Lung (tissue), 12 donors: ENCODE results near the gene SSX2IP. TPM values are rescaled to one million over a fixed set of nuclear protein-coding genes. Genes with fewer than 3 reads are reported as not detected.

Source experiments
- ATAC-seq: fragments of 200-7000 bp; cut with Tn5 transposase; one replicate; pipeline ENCODE4 v1.9.1; 2020; ENCODE audit warnings: moderate number of reproducible peaks; ENCODE audit not compliant: insufficient read depth, low FRiP score
- DNase-seq, 3 donors: peaks; one replicate each; pipeline ENCODE4 v3.0.0-alpha.2; 2013 to 2017
- H3K27ac ChIP-seq, 2 donors: one replicate each; pipeline ENCODE4 v1.5.1; 2013; ENCODE audit warnings: mild to moderate bottlenecking in 2 of 2, moderate library complexity in 2 of 2, control low read depth in 1 of 2, inconsistent platforms in 1 of 2, low read depth in 1 of 2, low read length in 1 of 2
- H3K27me3 ChIP-seq, 3 donors: one replicate each; pipeline ENCODE4 v1.5.1; 2013; ENCODE audit warnings: low read length in 2 of 3; ENCODE audit not compliant: control insufficient read depth in 3 of 3, insufficient read depth in 3 of 3
- H3K36me3 ChIP-seq, 4 donors: one replicate each; pipeline ENCODE4 v1.5.1; 2013; ENCODE audit warnings: low read length in 4 of 4, mild to moderate bottlenecking in 1 of 4, moderate library complexity in 1 of 4; ENCODE audit not compliant: control insufficient read depth in 4 of 4, insufficient read depth in 4 of 4
- H3K4me1 ChIP-seq, 5 donors: one replicate each; pipeline ENCODE4 v1.5.1; 2013; ENCODE audit warnings: low read length in 5 of 5, mild to moderate bottlenecking in 2 of 5, moderate library complexity in 1 of 5; ENCODE audit not compliant: control insufficient read depth in 5 of 5, insufficient read depth in 5 of 5
- H3K4me3 ChIP-seq: one replicate; pipeline ENCODE4 v1.5.1; 2013; ENCODE audit warnings: mild to moderate bottlenecking, control low read depth, moderate library complexity
- H3K9ac ChIP-seq, 2 donors: one replicate each; pipeline ENCODE4 v1.5.1; 2013; ENCODE audit warnings: low read length in 2 of 2, control low read depth in 1 of 2; ENCODE audit not compliant: insufficient read depth in 1 of 2
- H3K9me3 ChIP-seq, 4 donors: one replicate each; pipeline ENCODE4 v1.5.1; 2013; ENCODE audit warnings: low read length in 3 of 4, mild to moderate bottlenecking in 1 of 4, moderate library complexity in 1 of 4; ENCODE audit not compliant: control insufficient read depth in 4 of 4, insufficient read depth in 3 of 4
- WGBS, 2 donors: extraction: QIAGEN DNeasy Blood & Tissue Kit; methylation state at CpG; one replicate each; pipeline ENCODE4 v1.1.7; 2013; 5-methylcytosine and 5-hydroxymethylcytosine counted together
- polyA plus RNA-seq, 2 donors: library from polyadenylated mRNA; stranded (reverse); fragments of 200-250 nt; gene quantifications; one replicate each; pipeline ENCODE4 v1.2.1, GENCODE V29; 2013
- total RNA-seq, 2 donors: library from RNA; depleted of rRNA in 1 of 2; stranded (reverse); fragments of >200 nt in 1 of 2; gene quantifications; one replicate each; pipeline ENCODE4 v1.2.1, GENCODE V29; 2014 to 2021
- TF ChIP-seq, protein P1 (sequence below): IDR thresholded peaks from 2 replicates; pipeline ENCODE4 v1.5.1; 2012; ENCODE audit warnings: mild to moderate bottlenecking; ENCODE audit errors: control extremely low read depth, extremely low read depth
- donor health status: control.
- donor health status: control.
- donor health status: Bipolar disorder and iron deficiency.
- donor health status: healthy.
- donor health status: DM: yes; HTN: yes; CAD: no.

Gene SSX2IP
- total and polyA plus RNA-seq, 4 donors = 2.7 to 12.1 (median 5.1) TPM

DNA sequence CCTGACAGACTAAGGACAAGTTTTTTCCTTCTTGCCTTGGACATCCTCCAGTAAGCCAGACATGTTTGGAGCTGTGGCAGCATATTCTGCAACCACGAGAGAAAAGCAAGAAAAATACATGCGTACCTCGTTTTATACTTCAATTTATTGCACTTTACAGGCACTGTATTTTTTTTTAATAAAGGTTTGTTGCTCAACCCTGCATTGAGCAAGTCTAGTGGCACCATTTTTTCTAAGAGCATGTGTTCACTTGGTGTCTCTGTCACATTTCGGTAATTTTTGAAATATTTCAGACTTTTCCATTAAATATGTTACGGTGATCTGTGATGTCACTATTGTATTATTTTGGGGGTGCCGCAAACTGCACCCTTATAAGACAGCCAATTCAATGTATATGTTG lies 2.1 kb upstream of the SSX2IP start:
- no peak for ATAC-seq
- no peak overlapping the region for H3K27ac ChIP-seq
- no peak for DNase-seq
- H3K27me3 ChIP-seq = no peaks in the 10 kb centered on the region
- no peak overlapping the region for H3K4me3 ChIP-seq
- TF ChIP-seq, protein P1, sequence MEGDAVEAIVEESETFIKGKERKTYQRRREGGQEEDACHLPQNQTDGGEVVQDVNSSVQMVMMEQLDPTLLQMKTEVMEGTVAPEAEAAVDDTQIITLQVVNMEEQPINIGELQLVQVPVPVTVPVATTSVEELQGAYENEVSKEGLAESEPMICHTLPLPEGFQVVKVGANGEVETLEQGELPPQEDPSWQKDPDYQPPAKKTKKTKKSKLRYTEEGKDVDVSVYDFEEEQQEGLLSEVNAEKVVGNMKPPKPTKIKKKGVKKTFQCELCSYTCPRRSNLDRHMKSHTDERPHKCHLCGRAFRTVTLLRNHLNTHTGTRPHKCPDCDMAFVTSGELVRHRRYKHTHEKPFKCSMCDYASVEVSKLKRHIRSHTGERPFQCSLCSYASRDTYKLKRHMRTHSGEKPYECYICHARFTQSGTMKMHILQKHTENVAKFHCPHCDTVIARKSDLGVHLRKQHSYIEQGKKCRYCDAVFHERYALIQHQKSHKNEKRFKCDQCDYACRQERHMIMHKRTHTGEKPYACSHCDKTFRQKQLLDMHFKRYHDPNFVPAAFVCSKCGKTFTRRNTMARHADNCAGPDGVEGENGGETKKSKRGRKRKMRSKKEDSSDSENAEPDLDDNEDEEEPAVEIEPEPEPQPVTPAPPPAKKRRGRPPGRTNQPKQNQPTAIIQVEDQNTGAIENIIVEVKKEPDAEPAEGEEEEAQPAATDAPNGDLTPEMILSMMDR = no peak
- WGBS, 2 donors = 81 to 88% methylated on average over 6 of the region's 6 CpGs
- no peak overlapping the region for H3K9ac ChIP-seq
- no peaks in the 10 kb centered on the region for H3K36me3 ChIP-seq
- peaks cover 0 to 2% (median 0%) of the 10 kb centered on the region in 4 donors for H3K9me3 ChIP-seq
- peaks cover 0 to 21% (median 4%) of the 10 kb centered on the region in 5 donors for H3K4me1 ChIP-seq

- Histone ChIP-seq H3K4me3 (no peak overlapping the region), H3K27ac (peak overlapping the region in 1 of 2 donors; percentile 74), H3K36me3 (no peaks in the 10 kb centered on the region), H3K9ac (peak overlapping the region; percentile 0 to 31), H3K27me3 (no peaks in the 10 kb centered on the region), H3K4me1 (peaks cover 0 to 21% (median 4%) of the 10 kb centered on the region in 5 donors), H3K9me3 (peaks cover 0 to 2% (median 0%) of the 10 kb centered on the region in 4 donors)
- ATAC-seq (no peak), DNase-seq (no peak)
- 55 to 59% methylated on average over 13 of the region's 13 CpGs for WGBS, 2 donors
- TF ChIP-seq, protein P1 = no peak
These were observed 992 bp upstream of the SSX2IP start for GRCh38 chr1:84691122-84691783.

- Histone ChIP-seq H3K4me1 (peaks cover 0 to 21% (median 4%) of the 10 kb centered on the region in 5 donors), H3K27me3 (no peaks in the 10 kb centered on the region), H3K36me3 (no peaks in the 10 kb centered on the region), H3K9me3 (peaks cover 0 to 2% (median 0%) of the 10 kb centered on the region in 4 donors), H3K27ac (peak overlapping the region; percentile 72 to 89), H3K4me3 (peak overlapping the region; percentile 93), H3K9ac (peak overlapping the region; percentile 27 to 30)
- DNase-seq (peak; percentile 74 to 76 (median 74)), ATAC-seq (peak; percentile 59)
- TF ChIP-seq, protein P1 = no peak
- 3 to 4% methylated on average over 52 to 67 of the region's 67 CpGs for WGBS, 2 donors
These were observed 506 bp downstream of the SSX2IP start for GRCh38 chr1:84689514-84690396.
